Spleen (tissue), 7 donors: ENCODE results near the gene KRT79.

Experiments used
- POLR2A ChIP-seq, 3 donors: fragments of 450-650 bp; IDR thresholded peaks; one replicate each; pipeline ENCODE4 v1.5.1; 2017; ENCODE audit warnings: antibody characterized with exemption in 3 of 3, mild to moderate bottlenecking in 1 of 3
- POLR2AphosphoS5 ChIP-seq, 3 donors: sonication (generic); formaldehyde crosslinking; IDR thresholded peaks; one replicate each; pipeline ENCODE4 v1.5.1; 2017; ENCODE audit warnings: antibody characterized with exemption in 3 of 3
- TF ChIP-seq, protein P1 (sequence below), 11 experiments: fragments of 200-600 bp in 7 of 11; fragments of 450-650 bp in 4 of 11; sonication (generic) in 4 of 11; IDR thresholded peaks in 8 of 11; conservative IDR thresholded peaks in 3 of 11; 1 replicate in 7 of 11; 2 replicates in 4 of 11; pipeline versions ENCODE4 v1.4.0 to v1.8.0; 2016 to 2021; ENCODE audit warnings: antibody characterized with exemption in 11 of 11, inconsistent platforms in 4 of 11, mild to moderate bottlenecking in 1 of 11
- donor health status: DM: no; HTN: no; CAD: no; lungs with moderate emphysema.
- donor health status: DM: no; HTN: no; CAD: no.
- donor health status: DM: no; HTN: no; CAD: no.

DNA sequence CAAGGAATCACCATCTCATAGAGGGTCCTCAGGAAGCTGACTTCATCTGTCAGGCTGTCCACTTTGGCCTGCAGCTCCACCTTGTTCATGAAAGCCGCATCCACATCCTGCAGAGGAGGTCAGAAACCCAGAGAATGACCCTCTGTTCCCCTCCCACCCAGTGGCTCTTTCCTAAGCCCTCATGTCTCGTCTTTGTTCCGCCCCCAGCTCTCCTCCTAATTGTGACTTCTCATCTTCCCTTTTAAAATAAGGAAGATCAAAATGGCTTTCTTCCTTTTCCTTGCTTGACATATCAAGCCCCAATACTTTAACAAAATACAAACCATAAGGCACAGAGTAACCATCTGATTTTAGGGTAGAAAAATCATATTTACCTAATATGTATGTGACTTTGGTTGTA, 61.3 kb downstream of the KRT79 start:
- TF ChIP-seq, protein P1, sequence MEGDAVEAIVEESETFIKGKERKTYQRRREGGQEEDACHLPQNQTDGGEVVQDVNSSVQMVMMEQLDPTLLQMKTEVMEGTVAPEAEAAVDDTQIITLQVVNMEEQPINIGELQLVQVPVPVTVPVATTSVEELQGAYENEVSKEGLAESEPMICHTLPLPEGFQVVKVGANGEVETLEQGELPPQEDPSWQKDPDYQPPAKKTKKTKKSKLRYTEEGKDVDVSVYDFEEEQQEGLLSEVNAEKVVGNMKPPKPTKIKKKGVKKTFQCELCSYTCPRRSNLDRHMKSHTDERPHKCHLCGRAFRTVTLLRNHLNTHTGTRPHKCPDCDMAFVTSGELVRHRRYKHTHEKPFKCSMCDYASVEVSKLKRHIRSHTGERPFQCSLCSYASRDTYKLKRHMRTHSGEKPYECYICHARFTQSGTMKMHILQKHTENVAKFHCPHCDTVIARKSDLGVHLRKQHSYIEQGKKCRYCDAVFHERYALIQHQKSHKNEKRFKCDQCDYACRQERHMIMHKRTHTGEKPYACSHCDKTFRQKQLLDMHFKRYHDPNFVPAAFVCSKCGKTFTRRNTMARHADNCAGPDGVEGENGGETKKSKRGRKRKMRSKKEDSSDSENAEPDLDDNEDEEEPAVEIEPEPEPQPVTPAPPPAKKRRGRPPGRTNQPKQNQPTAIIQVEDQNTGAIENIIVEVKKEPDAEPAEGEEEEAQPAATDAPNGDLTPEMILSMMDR (IDR thresholded peaks at IDR 0.05 in 8 of 11, conservative IDR thresholded peaks at IDR 0.05 in 3 of 11) = no peak
- TF ChIP-seq POLR2A (IDR thresholded peaks at IDR 0.05) (no peak), POLR2AphosphoS5 (IDR thresholded peaks at IDR 0.05) (no peak)
